SH-SY5Y (cell line): ENCODE data around the gene RNF20.

Experiments used
- GATA2 ChIP-seq: IDR thresholded peaks from 2 replicates; pipeline ENCODE4 v1.6.1; 2011; ENCODE audit warnings: mild to moderate bottlenecking, low read depth, low read length
- GATA3 ChIP-seq: IDR thresholded peaks from 2 replicates; pipeline ENCODE4 v1.6.1; 2011; ENCODE audit warnings: low read depth, mild to moderate bottlenecking, low read length, moderate library complexity

DNA sequence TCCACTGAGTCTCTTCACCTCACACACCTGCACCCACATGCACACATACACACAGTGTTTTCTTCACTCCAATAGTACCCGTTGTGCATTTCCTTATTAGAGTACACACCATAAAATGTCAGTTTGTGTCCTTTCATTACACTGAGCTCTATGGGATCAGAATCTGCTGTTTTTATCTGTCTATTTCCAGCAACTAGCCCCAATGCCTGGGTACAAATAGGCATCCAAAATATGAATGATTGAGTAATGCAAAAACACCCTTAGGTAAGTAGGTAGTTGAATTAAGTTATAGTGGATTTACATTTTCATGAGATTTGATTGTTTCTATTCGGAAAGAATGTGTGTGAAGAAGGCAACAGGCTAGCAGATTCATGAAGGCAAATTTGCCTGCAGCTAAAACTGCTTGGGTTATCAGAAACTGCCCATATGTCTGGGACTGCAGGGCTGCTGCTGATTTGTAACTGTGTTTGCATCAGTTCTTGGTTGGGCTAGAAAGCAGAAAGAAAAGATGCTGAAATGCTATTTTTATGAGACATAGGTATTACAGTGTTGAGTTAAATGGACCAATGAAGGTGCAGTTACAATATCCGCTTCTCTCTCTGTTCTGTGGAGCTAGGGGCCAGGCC is 34.2 kb downstream of the RNF20 start:
- TF ChIP-seq GATA3 (no peak), GATA2 (no peak)
